ENCODE data around the gene ADAMTS4.

GRCh38 chr1:161206411-161207140, 7.7 kb upstream of the ADAMTS4 start:
- TF ChIP-seq, protein P1, sequence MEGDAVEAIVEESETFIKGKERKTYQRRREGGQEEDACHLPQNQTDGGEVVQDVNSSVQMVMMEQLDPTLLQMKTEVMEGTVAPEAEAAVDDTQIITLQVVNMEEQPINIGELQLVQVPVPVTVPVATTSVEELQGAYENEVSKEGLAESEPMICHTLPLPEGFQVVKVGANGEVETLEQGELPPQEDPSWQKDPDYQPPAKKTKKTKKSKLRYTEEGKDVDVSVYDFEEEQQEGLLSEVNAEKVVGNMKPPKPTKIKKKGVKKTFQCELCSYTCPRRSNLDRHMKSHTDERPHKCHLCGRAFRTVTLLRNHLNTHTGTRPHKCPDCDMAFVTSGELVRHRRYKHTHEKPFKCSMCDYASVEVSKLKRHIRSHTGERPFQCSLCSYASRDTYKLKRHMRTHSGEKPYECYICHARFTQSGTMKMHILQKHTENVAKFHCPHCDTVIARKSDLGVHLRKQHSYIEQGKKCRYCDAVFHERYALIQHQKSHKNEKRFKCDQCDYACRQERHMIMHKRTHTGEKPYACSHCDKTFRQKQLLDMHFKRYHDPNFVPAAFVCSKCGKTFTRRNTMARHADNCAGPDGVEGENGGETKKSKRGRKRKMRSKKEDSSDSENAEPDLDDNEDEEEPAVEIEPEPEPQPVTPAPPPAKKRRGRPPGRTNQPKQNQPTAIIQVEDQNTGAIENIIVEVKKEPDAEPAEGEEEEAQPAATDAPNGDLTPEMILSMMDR (IDR thresholded peaks at IDR 0.05; ENCODE audit: insufficient read depth, low read depth, low read length): no peak
- TF ChIP-seq EZH2 (IDR thresholded peaks at IDR 0.05; ENCODE audit: insufficient read depth, low read length): no peak
